ENCODE data around the gene FCHO2. TPM values are rescaled to one million over a fixed set of nuclear protein-coding genes. Genes with fewer than 3 reads are reported as not detected.

FCHO2 gene
- total and polyA plus RNA-seq, 11 donors = 7.0 to 35.3 (median 15.5) TPM

GRCh38 chr5:73027816-73028215, 72.0 kb downstream of the FCHO2 start:
- no peaks in the 10 kb centered on the region for H3K9me3 ChIP-seq
- no peak for TF ChIP-seq POLR2A (IDR thresholded peaks at IDR 0.05)
- no peak for TF ChIP-seq CTCF (IDR thresholded peaks at IDR 0.05)
- intact Hi-C loops (cut with DNase I) = no loop called here
- 95 to 97% (median 96%) methylated on average over 4 of the region's 4 CpGs for WGBS, 4 donors
- no peak overlapping the region for H3K4me3 ChIP-seq
- no peak for ATAC-seq
- DNase-seq = no peak
- H3K27me3 ChIP-seq = no peaks in the 10 kb centered on the region
- peaks cover 0 to 55% (median 26%) of the 10 kb centered on the region in 9 donors for H3K36me3 ChIP-seq
- H3K27ac ChIP-seq = no peak overlapping the region
- H3K4me1 ChIP-seq = peaks cover 0 to 2% (median 0%) of the 10 kb centered on the region in 12 donors

DNA sequence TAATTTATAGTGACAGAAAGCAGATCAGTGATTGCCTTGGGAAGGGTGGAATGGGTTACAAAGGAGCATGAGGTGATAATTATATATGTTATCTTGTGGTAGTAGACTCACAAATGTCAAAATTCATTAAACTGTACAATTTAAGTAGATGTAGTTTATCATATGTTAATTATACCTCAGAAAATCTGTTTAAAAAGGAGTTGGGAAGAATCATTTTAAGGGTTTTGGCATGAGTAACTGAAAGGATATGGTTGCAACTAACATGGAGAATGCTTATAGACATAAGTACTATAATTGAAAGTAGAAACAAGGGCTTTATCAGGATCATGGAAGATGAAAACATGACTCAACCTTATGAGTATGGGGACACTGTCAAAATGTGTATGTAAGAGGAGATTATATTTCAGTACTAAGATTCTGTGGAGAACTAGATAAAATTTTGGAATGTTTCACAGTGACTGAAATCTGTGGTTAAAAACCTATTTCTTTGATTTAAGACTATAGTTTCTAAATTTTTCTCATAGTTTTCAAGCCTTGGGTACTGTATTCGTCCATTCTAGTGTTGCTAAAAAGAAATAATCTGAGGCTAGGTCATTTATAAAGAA, 73.3 kb downstream of the FCHO2 start:
- 93 to 98% (median 96%) methylated on average over 1 of the region's 1 CpG for WGBS, 4 donors
- H3K27ac ChIP-seq = no peak overlapping the region
- no peaks in the 10 kb centered on the region for H3K9me3 ChIP-seq
- ATAC-seq (no peak), DNase-seq (no peak)
- H3K36me3 ChIP-seq = peaks cover 0 to 61% (median 26%) of the 10 kb centered on the region in 9 donors
- H3K4me3 ChIP-seq = no peak overlapping the region
- TF ChIP-seq POLR2A (IDR thresholded peaks at IDR 0.05) (no peak), CTCF (IDR thresholded peaks at IDR 0.05) (no peak)
- H3K27me3 ChIP-seq = no peaks in the 10 kb centered on the region
- intact Hi-C loops (cut with DNase I) = no loop called here
- H3K4me1 ChIP-seq = no peaks in the 10 kb centered on the region

DNA sequence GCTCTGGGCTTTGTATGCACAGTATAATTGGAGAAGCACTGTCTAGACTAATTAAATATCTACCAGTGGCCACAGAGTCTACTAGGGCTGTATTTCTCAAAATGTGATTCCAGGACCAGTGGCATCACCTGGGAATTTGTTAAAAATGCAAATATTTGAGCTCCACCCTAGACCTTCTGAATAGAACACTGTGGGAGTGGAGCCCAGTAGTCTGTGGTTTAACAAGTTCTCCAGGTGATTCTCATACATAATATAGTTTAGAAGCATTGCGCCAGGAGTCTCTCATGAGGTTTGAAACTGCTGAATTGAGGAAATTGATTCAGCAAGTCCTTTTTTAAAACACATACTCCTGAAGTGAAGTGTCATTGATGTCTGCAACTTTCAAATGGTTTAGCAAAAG, 74.7 kb downstream of the FCHO2 start:
- intact Hi-C loops (cut with DNase I) = no loop called here
- peaks cover 0 to 64% (median 30%) of the 10 kb centered on the region in 9 donors for H3K36me3 ChIP-seq
- no peak for ATAC-seq

DNA sequence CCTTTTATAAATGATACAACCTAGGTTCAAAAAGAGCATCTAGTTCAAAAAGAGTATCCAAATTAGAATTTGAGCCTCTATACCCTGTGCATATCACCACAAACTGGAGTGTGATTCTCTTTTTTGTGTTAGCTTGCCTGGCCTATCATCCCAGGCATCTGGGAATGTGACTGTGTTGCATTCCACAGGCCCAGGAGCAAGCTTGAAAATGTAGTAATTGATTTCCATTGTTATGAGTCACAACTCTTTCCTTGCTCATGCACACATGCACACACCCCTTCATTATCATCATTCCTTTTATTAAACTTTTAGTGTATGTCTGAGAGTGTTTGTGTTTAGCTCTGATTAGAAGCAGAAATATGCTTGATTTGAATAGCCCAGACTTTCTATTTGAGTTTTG, 75.2 kb downstream of the FCHO2 start:
- TF ChIP-seq CTCF (IDR thresholded peaks at IDR 0.05) (no peak), POLR2A (IDR thresholded peaks at IDR 0.05) (no peak)
- intact Hi-C loops (cut with DNase I) = no loop called here
- H3K27ac ChIP-seq = no peak overlapping the region
- no peak overlapping the region for H3K4me3 ChIP-seq
- H3K9me3 ChIP-seq = no peaks in the 10 kb centered on the region
- no peaks in the 10 kb centered on the region for H3K4me1 ChIP-seq
- no peaks in the 10 kb centered on the region for H3K27me3 ChIP-seq
- ATAC-seq (no peak), DNase-seq (no peak)
- H3K36me3 ChIP-seq = peaks cover 0 to 64% (median 29%) of the 10 kb centered on the region in 9 donors

More for the DNA sequence above, 74.7 kb downstream of the FCHO2 start:
- WGBS, 4 donors = 96 to 100% (median 98%) methylated on average over 1 of the region's 1 CpG
- Histone ChIP-seq H3K9me3 (no peaks in the 10 kb centered on the region), H3K27me3 (no peaks in the 10 kb centered on the region), H3K4me1 (no peaks in the 10 kb centered on the region), H3K4me3 (no peak overlapping the region), H3K27ac (no peak overlapping the region)
- no peak for TF ChIP-seq CTCF (IDR thresholded peaks at IDR 0.05)
- no peak for TF ChIP-seq POLR2A (IDR thresholded peaks at IDR 0.05)
- no peak for DNase-seq

Data from heart left ventricle (tissue), 16 donors.